ENCODE data around the gene OTOF. TPM values are rescaled to one million over a fixed set of nuclear protein-coding genes. Genes with fewer than 3 reads are reported as not detected.

The OTOF gene
- total RNA-seq (2013), result 0.04 TPM
- polyA plus RNA-seq (under 1 TPM in 1 of 3 donors, not detected in 2; 0.51 TPM), polyA minus RNA-seq (0.28 and 0.48 TPM in 2 replicates), total RNA-seq (0.12 to 2.5 (median 0.92) reads per million in 11 experiments)

GRCh38 chr2:26477911-26478253 is at the start of gene OTOF:
Gene OTOF (minus strand): TSS chr2:26478124.
- no peak for TF ChIP-seq CTCF (IDR thresholded peaks at IDR 0.05)
- Mint-ChIP-seq H3K4me1 (peaks cover 6% of the 10 kb centered on the region), H3K27me3 (ENCODE audit: low read depth in 3 of 3) (peaks cover 4 to 8% (median 8%) of the 10 kb centered on the region in 3 donors), H3K27ac (peak within 1 kb of the TSS in 1 of 7 donors; percentile 30), H3K36me3 (no peaks in the 10 kb centered on the region), H3K4me3 (peak within 1 kb of the TSS; percentile 4 to 69), H3K9me3 (peaks cover 0 to 3% (median 0%) of the 10 kb centered on the region in 7 donors)
- H3K4me3 ChIP-seq (replicated peaks in 1 of 3; ENCODE audit: low read depth in 2 of 3, low read length in 3 of 3), result no peak within 1 kb of the TSS
- H3K79me2 ChIP-seq (ENCODE audit: insufficient read depth, low read length), result no peaks in the 10 kb centered on the region
- H3K27ac ChIP-seq (ENCODE audit: low read depth in 1 of 2, low read length in 2 of 2), result no peak within 1 kb of the TSS
- DNase-seq, result no peak
- H3K9ac ChIP-seq (ENCODE audit: insufficient read depth, low read length, poor library complexity, severe bottlenecking), result no peak within 1 kb of the TSS
- H4K20me1 ChIP-seq (ENCODE audit: insufficient read depth, low read length), result no peaks in the 10 kb centered on the region
- peak within 1 kb of the TSS; percentile 21 for H3K4me2 ChIP-seq (replicated peaks; ENCODE audit: extremely low read depth, low read length, poor library complexity, severe bottlenecking)
- intact Hi-C loops (cut with micrococcal nuclease), result no loop called here
- no peaks in the 10 kb centered on the region for H3K27me3 ChIP-seq (ENCODE audit: control insufficient read depth in 2 of 2, insufficient read depth in 2 of 2, low read length in 2 of 2)
- H2AFZ ChIP-seq (ENCODE audit: insufficient read depth, low read depth, low read length, poor library complexity, severe bottlenecking), result peak within 1 kb of the TSS; percentile 65
- WGBS (ENCODE audit: insufficient coverage), result 86% methylated on average over 2 of the region's 3 CpGs
- H3K4me1 ChIP-seq (ENCODE audit: control insufficient read depth in 1 of 2, insufficient read depth in 2 of 2, low read length in 2 of 2), result peaks cover 5 to 8% of the 10 kb centered on the region in 2 donors
- no peaks in the 10 kb centered on the region for H3K9me3 ChIP-seq (replicated peaks in 1 of 2; ENCODE audit: control insufficient read depth in 1 of 2, insufficient read depth in 1 of 2, low read length in 2 of 2)
- H3K36me3 ChIP-seq (replicated peaks in 1 of 2; ENCODE audit: control insufficient read depth in 1 of 2, insufficient read depth in 2 of 2, low read length in 2 of 2), result no peaks in the 10 kb centered on the region

GRCh38 chr2:26526589-26526988 is 48.7 kb upstream of the OTOF start:
- H2AFZ ChIP-seq (ENCODE audit: insufficient read depth, low read depth, low read length, poor library complexity, severe bottlenecking), result no peak overlapping the region
- WGBS (ENCODE audit: insufficient coverage), result 88% methylated on average over 2 of the region's 2 CpGs
- Mint-ChIP-seq H3K4me1 (no peaks in the 10 kb centered on the region), H3K27me3 (ENCODE audit: low read depth in 3 of 3) (peaks cover 0 to 6% (median 2%) of the 10 kb centered on the region in 3 donors), H3K27ac (no peak overlapping the region), H3K9me3 (no peaks in the 10 kb centered on the region), H3K36me3 (no peaks in the 10 kb centered on the region), H3K4me3 (no peak overlapping the region)
- no peak overlapping the region for H3K4me2 ChIP-seq (replicated peaks; ENCODE audit: extremely low read depth, low read length, poor library complexity, severe bottlenecking)
- H4K20me1 ChIP-seq (ENCODE audit: insufficient read depth, low read length), result no peaks in the 10 kb centered on the region
- no peaks in the 10 kb centered on the region for H3K27me3 ChIP-seq (ENCODE audit: control insufficient read depth in 2 of 2, insufficient read depth in 2 of 2, low read length in 2 of 2)
- no peak overlapping the region for H3K9ac ChIP-seq (ENCODE audit: insufficient read depth, low read length, poor library complexity, severe bottlenecking)
- no peak overlapping the region for H3K27ac ChIP-seq (ENCODE audit: low read depth in 1 of 2, low read length in 2 of 2)
- no peak for DNase-seq
- no peak overlapping the region for H3K4me3 ChIP-seq (replicated peaks in 1 of 3; ENCODE audit: low read depth in 2 of 3, low read length in 3 of 3)
- no peaks in the 10 kb centered on the region for H3K36me3 ChIP-seq (replicated peaks in 1 of 2; ENCODE audit: control insufficient read depth in 1 of 2, insufficient read depth in 2 of 2, low read length in 2 of 2)
- TF ChIP-seq CTCF (IDR thresholded peaks at IDR 0.05), result no peak
- no peaks in the 10 kb centered on the region for H3K4me1 ChIP-seq (ENCODE audit: control insufficient read depth in 1 of 2, insufficient read depth in 2 of 2, low read length in 2 of 2)
- intact Hi-C loops (cut with micrococcal nuclease), result no loop called here
- no peaks in the 10 kb centered on the region for H3K79me2 ChIP-seq (ENCODE audit: insufficient read depth, low read length)
- H3K9me3 ChIP-seq (replicated peaks in 1 of 2; ENCODE audit: control insufficient read depth in 1 of 2, insufficient read depth in 1 of 2, low read length in 2 of 2), result no peaks in the 10 kb centered on the region

All from CD14-positive monocyte (primary cell).